Measurements from ENCODE around the gene TRIM29.

Gene TRIM29

DNA sequence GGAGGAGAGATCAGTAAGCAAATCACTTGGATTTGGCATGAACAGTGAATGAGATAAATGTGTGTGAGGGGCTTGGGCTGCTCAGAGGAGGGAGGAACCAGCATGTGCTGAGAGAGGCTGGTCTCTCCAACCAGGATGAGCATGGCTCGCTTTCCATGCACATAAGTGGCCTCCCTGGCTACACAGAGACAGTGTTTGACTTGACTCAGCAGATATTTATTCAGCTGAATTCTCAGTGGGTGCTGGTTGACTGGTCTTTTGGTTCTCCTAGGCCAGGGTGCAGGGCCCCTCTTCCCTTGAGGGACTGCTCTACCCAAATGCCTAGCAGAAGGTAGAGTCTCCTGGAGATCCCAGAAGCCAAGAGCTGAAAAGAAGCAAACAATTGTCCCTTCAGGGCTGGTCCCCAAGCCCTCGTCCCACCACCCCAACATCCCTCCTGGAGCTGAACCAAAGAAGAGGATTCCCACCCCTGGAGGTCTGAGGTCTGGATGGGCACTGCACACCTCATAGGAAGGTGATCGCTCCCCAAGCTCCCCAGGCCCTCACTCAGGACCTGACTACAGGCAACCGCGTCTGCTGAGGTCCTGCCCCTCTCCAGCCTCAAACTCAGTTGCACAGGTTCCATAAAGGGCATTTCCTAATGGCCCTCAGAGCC is 3.3 kb upstream of the TRIM29 start:
- in situ Hi-C loops (cut with MboI; ENCODE audit: low sequenced_read_pairs): no loop called here

DNA sequence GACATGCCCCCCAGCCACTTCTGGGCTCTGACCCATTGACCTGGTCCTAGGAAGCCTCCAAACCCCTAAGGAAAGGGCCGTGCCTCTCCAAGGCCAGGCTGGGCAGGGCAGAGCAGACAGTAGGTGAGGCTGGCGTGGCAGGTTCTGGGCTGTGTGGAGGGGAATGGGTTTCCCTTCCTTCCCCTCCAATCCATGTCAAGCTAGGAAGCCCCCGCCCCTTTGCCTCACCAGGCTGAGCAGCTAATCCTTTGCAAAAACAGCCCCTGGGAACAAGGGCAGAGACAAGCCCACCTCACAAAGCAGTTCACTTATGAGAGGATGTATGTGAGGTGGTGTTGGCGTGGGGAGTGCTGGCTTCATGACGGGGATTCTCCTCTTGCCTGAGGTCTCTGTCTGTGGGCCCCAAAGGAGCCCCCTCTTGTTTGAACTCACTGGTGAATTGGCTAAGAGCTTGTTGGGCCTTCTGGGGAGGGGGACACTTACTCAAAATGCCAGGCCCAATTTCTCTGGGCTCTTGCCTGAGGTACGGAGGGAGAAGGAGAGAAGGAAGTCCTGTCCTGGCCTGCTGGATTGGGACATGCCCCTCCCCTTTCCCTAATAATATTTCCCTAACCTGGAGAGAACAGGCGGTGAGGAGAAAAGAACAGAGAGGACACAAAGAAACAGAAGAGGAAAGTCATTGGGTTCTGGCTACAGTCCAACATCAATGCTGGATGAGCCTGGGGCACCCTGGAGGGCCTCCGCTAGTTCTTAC is 1.6 kb upstream of the TRIM29 start:
- in situ Hi-C loops (cut with MboI; ENCODE audit: low sequenced_read_pairs): no loop called here

DNA sequence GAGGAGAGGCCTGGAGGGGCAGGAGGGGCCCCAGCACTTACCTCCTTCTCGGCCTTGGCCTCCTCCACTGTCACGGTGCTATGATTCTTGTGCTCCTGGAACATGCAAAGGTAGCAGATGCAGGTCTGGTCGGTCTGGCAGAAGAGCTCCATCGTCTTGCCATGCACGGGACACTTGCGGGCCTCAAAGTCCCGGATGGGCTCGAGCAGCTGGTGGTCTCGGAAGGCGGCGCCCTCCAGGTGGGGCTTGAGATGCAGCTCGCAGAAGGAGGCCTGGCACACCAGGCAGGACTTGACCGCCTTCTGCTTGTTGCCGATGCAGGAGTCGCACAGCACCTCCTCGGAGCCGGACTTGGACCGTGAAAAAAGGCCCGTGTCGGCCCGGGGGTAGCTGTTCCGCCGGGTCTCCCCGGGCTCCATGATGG is 714 bp downstream of the TRIM29 start:
- in situ Hi-C loops (cut with MboI; ENCODE audit: low sequenced_read_pairs): no loop called here

DNA sequence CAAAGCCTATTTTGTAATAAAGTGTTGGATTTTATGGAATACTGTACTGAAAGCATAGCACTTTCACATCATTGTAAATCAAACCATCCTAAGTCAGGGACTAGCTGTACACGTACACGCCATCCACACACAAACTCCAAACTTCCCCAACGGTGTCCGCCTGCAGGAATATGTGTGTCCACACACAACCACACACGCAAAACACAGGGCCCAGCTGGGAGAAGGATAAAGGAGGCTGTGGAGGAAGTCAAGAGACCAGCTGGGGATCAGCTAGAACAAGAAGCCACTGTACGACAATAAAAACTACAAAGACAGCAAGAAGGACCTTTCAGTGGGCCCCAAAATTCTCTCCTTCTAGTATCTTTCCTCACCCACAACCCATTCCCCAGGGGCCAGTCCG is 1.6 kb downstream of the TRIM29 start:
- in situ Hi-C loops (cut with MboI; ENCODE audit: low sequenced_read_pairs): no loop called here

DNA sequence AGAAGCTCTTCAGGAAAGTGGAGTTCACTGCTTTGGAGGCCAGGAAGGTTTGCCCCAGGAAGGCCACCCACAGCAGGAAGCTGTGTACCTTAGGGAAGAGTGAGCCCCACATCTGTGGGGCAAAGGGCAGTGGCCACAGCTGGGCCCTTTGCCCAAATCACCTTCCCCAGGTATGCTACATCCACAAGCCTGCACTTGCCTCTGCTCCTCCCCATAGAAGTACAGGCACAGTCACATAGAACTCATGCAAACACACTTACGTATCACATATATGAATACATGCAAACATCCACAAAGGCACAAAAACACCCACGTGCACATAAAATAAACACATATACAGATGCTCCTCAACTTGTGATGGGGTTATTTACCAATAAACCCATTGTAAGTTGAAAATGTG is 2.1 kb downstream of the TRIM29 start:
- in situ Hi-C loops (cut with MboI; ENCODE audit: low sequenced_read_pairs): no loop called here

DNA sequence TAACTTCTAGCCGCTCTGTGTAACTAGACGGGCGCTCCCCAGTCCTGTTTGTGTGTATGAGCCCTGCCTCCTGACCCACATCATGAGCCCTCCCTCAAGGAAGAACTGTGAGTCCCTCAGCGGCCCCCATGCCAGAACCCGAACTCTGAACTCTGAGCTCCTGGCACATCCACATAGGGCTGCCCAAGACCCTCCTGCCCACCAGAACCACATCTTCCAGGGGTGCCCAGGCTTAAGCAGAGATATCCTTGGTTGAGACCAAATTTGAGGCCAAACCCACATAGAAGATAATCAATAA is 3.0 kb downstream of the TRIM29 start:
- in situ Hi-C loops (cut with MboI; ENCODE audit: low sequenced_read_pairs): no loop called here

DNA sequence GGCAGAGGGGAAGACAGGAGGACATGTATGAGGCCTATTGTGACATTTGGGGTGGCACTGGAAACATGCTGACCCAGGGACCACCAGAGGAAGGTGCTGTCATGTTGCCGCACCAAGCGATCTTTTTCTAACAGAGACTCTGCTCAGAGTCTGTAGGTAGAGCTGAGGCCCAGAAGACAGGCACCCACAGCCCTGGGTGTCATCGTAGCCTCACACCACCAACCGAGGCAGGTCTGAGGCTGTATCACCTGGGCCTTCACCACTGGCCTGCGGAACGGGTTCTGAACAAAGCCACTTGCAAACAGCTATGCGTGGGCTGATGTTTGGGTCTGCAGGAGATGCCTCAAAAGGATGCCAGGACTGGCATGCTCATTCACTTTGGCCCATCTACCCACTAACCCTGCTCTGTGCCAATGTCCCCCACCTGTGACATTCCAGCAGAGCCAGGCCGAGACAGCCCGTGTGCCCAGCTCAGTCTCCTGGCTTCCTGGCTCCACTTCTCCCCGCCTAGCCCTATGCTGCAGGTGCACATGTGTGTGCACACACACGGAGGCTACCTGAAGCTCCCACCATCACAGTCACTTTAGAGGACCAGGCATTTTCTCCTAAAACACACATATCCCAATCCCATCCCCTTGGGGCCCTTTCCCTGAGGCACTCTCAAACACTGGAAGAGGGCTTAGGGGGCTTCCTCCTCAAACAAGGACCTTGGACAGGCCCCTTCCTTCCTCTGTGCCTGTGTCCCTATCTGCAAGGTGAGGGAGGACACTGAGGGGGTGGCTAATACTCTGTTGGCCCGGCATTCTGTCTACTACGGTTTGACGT is 3.6 kb downstream of the TRIM29 start:
- in situ Hi-C loops (cut with MboI; ENCODE audit: low sequenced_read_pairs): no loop called here

DNA sequence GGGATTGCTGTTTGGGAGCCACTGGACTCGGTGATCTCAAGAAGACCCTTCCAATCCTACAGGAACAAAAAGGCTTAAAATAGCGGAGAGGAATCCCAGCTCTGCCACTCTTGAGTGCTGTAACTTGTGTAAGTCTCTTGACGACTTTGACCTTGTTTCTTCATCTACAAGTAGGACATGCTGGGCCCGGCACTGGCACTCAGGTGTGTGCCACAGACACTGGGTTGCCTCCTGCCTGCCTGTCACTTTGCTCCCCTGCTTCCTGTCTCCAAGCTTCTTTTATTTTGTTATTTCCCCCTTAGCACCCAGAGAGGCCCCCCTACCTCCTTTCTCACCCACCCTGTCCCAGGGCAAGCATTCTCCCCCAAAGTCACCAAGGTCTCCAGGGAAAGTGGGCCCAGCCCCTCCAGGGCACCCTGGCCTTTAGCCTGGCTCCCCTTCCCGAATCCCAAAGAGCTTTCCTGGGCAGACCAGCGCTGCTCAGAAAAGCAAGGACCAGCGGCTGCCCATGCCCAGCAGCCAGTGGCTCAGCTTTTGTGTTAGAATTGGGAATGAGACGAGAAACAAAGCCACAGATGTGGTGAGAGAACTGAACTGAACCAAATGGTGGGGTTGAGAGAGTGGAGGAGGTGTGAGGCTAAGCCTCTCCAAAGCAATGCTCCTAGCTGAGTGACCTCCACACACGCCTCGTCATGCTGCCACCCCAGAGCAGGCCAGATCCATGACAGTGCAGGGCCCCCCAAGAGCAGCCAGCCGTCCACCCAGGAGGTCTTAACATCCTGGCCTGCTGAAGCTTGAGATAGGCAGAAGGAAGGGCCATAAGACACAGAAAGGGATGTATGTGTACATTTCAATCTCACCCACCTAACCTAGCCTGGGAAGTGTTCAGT is 4.5 kb downstream of the TRIM29 start:
- in situ Hi-C loops (cut with MboI; ENCODE audit: low sequenced_read_pairs): no loop called here

DNA sequence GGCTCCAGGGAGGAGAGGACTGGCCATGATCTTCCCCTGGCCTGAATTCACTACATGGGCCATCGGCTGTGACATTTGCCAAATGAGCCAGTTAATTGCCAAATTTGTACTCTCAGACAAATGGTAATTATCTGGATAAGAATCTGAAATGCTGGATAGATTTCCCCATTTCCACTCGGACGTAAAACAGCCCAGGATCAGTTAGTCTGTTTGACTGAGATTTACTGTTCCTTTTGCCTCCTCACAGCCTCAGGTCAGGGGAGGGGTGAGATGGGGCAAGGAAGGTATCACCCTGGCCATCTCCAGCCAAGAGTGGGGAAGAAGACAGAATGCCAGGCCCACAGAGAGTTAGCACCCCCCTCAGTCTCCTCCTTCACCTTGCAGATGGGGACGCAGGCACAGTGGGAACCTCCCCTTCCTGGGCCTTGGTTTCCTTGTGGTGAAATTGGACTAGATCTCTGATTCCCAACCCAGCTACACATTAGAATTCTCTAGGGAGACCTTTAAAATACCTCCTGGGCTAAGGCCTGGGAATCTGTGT is 5.2 kb downstream of the TRIM29 start:
- in situ Hi-C loops (cut with MboI; ENCODE audit: low sequenced_read_pairs): no loop called here

DNA sequence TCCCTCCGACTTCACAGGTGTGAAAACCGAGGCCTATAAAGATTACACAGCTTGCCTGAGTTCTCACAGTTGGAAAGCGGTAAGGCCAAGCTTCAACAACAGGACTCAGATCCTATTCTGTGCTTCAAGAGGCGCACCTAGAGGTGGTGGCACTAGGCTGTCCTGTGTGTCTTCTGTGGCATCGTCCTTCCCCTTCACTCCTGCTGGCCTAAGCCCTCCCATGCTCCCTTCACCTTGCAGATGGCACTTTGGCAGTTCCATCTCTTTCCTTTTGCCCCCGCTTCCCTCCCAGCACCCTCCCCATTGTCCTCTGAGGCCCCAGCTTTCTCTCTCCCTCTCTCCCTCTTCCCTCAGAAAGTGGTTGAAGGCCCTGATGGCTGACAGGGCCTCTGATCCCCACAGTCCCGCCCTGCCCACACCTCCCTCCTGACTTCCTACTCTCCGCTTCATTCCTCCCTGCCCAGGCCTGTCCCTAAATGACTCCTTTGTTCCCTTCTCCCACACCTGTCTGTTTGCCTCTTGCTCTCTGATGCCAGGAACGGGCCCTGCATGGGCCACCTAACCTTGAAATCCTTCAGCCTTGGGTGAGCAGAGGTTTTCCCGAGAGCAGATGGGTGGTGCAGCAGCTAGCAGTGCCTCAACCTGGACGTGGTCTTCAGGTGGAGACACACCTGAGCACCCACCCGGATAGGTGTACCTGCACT is 5.8 kb downstream of the TRIM29 start:
- in situ Hi-C loops (cut with MboI; ENCODE audit: low sequenced_read_pairs): no loop called here

DNA sequence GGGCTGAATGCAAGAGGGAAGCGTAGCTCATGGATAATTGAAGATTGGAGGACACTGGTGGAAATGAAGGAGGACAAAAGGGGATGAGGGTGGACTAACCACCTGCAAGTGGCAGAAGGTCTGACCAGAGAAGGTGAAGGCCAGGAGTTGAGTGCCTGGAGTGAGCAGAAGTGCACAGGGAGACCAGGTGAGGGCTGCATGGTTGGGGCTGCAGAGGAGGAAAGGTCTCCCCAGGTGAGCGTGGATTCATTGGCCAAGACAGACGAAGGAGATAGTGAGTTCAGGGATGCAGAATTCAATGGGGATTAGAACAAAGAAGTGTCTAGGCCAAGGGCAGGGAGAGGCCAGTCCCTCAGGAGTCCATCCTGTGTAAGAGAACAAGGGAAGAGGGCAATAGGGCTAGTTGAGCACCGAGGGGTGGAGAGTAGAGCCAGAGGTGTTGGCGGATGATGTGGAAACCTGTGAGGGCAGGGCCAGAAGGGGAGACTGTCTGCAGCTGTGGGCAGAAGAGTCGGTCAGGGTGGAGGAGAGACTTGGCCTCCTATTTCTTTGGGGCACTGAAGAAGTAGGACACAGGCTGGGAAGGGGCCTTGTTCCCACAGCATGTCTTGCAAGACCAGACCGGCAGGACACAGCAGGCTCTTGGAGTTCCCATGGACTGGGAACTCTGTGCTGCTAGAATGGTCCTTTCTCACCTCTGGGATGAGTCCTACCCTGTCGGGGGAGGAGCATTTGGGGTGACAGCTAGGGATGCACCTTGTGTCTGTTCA is 6.7 kb downstream of the TRIM29 start:
- in situ Hi-C loops (cut with MboI; ENCODE audit: low sequenced_read_pairs): no loop called here

DNA sequence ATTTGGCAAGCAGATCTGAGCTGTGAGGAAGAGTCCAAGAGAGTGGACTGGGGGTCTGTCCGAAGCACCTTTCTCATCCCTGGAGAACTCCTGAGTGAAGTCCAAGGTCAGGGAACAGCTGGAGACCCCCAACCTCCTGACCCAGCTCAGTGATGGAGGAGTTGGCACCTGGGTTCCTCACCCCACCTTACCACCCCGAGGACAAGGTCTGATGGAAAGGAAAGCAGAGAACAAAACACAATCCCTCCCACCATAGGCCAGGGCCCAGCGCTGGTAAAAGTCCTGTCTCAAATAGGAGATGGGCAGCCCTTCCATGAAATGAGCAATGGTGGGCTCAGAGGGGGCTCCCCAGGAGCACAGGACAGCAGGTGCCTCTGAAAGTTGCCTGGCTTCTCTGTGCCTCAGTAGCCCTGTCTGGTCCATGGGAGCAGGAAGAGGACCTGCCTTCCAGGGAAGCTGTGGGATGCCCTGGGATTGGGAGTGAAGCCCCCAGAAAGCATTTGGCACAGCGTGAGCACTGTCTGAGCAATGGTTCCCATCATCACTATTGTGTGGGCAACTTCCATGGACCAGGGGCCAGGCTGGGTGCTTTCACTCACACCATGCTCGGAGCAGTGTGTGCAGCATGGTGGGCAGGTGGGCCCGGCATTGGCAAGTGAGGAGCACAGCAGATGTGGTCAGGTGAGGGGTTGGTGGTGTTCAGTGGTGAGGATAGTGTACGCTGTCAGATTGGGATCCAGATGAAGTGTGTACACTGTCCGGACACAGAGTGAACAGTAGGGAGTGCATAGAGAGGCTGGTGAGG is 7.5 kb downstream of the TRIM29 start:
- in situ Hi-C loops (cut with MboI; ENCODE audit: low sequenced_read_pairs): no loop called here

DNA sequence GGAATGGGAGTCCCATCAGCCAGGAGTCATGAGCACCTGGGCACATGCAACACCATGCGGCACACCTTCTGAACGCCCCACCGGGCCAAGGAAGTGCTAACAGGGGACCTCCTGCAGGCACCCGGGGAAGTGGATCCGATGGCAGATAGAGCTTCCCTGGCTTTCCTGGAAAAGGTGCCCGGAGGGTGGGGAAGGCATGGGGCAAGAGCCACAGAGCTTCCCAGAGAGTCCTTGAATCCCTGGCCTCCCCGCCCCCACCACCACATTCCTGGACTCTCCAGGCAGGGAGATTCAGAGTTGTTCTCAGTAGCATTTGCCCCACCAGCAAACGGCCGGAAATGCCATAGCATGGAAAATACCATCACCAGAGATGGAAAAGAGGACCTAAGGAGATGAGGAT is 8.3 kb downstream of the TRIM29 start:
- in situ Hi-C loops (cut with MboI; ENCODE audit: low sequenced_read_pairs): no loop called here

DNA sequence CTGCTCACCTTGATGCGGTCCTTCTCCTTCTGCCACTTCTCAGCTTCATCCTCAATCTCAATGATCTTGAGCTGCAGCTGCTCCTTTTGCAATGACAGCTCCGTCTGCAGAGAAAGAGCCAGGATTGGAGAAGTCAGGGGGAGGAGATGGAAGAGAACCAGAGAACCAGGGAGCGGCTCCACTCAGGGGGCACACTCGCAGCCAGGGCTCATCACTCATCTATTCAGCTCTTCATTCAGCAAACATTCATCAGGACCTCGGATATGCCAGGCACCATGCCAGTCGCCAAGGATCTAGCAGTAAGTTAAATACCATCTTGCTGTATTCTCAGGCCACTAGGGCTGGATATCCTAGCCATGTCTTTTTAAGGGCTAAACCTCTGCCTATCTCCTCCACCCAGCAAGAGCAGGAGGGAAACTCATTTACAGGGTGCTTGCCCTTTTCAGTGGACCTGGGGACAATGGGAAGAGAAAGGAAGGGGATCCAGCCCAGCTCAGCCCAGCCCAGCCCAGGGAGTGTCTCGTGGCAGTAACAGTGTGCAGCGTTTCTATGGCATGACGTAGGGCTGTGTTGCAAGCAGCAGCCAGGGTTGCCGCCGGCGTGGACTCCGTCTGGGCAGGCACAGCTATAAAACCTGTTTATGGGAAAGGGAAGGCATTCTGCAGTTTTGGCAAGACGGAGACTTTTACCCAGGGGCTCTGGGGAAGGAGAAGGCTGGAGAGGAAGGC is 9.4 kb downstream of the TRIM29 start:
- in situ Hi-C loops (cut with MboI; ENCODE audit: low sequenced_read_pairs): no loop called here

DNA sequence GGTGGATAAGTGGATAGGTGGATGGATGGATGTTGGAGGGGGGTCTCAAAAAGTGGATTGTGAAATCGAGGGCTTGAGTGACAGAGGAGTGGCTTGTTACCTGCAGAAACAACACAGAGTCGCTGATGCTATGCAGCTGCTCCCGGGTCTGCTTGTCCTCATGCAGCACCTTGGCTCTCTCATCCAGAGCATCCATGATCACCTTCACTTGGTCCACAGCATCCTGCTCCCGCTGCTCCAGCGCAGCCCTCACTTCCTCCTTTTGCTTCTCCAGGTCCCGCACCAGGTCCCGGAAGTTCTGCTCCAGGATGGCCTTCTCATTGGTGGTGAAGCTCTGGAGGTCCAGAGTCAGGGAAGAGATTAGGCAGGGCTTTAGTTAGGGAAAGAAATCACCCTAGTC is 10.7 kb downstream of the TRIM29 start:
- in situ Hi-C loops (cut with MboI; ENCODE audit: low sequenced_read_pairs): no loop called here

DNA sequence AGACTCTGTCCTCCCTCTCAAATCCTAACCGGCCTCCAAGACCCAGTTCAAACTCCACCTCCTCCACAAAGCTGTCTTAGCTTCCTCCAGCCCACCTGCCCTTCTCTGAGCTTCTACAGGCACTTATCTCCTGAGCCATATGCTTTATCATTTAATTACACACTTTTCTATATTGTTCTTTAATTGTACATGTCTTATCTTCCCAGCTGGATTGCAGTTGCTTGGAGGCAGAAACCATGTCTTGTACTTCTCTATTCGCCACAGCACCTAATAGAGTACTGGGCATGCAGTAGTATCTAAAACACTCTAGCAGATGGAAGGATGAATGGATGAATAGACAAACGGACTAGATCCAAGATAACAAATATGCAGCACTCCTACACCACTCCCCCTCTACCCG is 11.3 kb downstream of the TRIM29 start:
- in situ Hi-C loops (cut with MboI; ENCODE audit: low sequenced_read_pairs): no loop called here

DNA sequence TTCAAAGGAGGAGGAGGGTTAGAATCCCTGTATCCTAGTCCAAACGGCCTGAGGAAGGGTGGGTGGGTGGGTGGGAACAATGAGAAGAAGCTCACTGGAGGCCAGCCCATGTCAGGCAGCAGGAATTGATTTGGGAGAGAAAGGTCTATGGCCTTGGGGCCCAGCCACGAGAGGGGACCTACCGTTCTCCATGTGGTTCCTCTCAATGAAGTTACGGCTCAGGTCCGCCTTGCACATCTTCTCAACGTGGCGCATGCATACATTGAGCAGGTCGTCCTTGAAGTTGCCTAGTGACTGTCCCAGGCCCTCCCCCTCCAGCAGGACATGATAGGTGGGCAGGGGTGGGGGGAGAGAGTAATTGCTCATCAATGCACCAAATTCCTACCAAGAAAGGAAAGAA is 12.4 kb downstream of the TRIM29 start:
- in situ Hi-C loops (cut with MboI; ENCODE audit: low sequenced_read_pairs): no loop called here

DNA sequence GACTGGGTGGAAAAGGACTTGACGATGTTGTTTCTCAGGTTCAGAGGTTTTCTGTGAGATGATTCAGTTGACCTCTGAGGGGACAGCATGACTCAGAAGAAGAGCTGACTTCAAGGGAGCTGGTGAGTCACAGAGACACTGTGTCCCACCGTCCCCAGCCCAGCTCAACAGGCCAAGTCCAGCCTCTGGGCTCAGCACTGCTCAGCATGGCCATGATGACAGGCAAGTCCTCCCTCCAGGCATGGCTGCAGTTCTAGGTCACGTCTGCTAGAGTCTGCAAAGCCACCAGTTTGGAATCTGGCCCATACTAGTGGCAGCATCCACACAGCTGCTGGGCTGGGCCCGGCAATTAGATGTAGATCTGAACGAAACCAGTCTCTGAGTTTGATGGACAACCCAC is 12.9 kb downstream of the TRIM29 start:
- in situ Hi-C loops (cut with MboI; ENCODE audit: low sequenced_read_pairs): no loop called here
